GM23338 (cell line): ENCODE results near the gene TMSB4X. TPM values are rescaled to one million over a fixed set of nuclear protein-coding genes. Genes with fewer than 3 reads are reported as not detected.

Experiments
- ATAC-seq: fragments of 200-7000 bp; cut with Tn5 transposase; 3 replicates; pipeline ENCODE4 v1.9.1; 2020
- DNase-seq: peaks from one replicate; pipeline ENCODE4 v3.0.0-alpha.2; 2015; ENCODE audit warnings: low spot score
- H2AFZ ChIP-seq: fragments of 200-600 bp; sonication (generic); 2 replicates; pipeline ENCODE4 v1.8.0; 2016; ENCODE audit warnings: antibody characterized with exemption, mild to moderate bottlenecking, moderate library complexity
- H3F3A ChIP-seq: fragments of 200-600 bp; sonication (generic); replicated peaks from 2 replicates; pipeline ENCODE4 v1.8.0; 2017; ENCODE audit warnings: antibody characterized with exemption, mixed run types, low read depth
- H3K27ac ChIP-seq: fragments of 200-600 bp; sonication (generic); 2 replicates; pipeline ENCODE4 v1.6.1; 2016; ENCODE audit warnings: low read depth
- H3K27me3 ChIP-seq: fragments of 200-600 bp; sonication (generic); 2 replicates; pipeline ENCODE4 v1.8.0; 2016; ENCODE audit warnings: mild to moderate bottlenecking, mixed run types, moderate library complexity; ENCODE audit not compliant: insufficient read depth
- H3K36me3 ChIP-seq: fragments of 200-600 bp; sonication (generic); 2 replicates; pipeline ENCODE4 v1.8.0; 2016; ENCODE audit warnings: mild to moderate bottlenecking; ENCODE audit not compliant: insufficient read depth
- H3K4me1 ChIP-seq: fragments of 200-600 bp; sonication (generic); 2 replicates; pipeline ENCODE4 v1.8.0; 2016; ENCODE audit warnings: mild to moderate bottlenecking, moderate library complexity; ENCODE audit not compliant: insufficient read depth
- H3K4me2 ChIP-seq: fragments of 200-600 bp; sonication (generic); 2 replicates; pipeline ENCODE4 v1.7.1; 2017; ENCODE audit warnings: mixed run types
- H3K4me3 ChIP-seq: fragments of 200-600 bp; sonication (generic); 2 replicates; pipeline ENCODE4 v1.6.1; 2016; ENCODE audit warnings: mixed run types
- H3K79me2 ChIP-seq: fragments of 200-600 bp; sonication (generic); replicated peaks from 2 replicates; pipeline ENCODE4 v1.8.0; 2017; ENCODE audit warnings: mild to moderate bottlenecking; ENCODE audit not compliant: insufficient read depth
- H3K9me2 ChIP-seq: fragments of 200-600 bp; sonication (generic); 2 replicates; pipeline ENCODE4 v1.8.0; 2017; ENCODE audit not compliant: insufficient read depth
- H4K20me1 ChIP-seq: fragments of 200-600 bp; sonication (generic); replicated peaks from 2 replicates; pipeline ENCODE4 v1.8.0; 2017; ENCODE audit warnings: mild to moderate bottlenecking; ENCODE audit not compliant: insufficient read depth
- H3K27ac Mint-ChIP-seq: 2 replicates; pipeline ENCODE4 v1.8.0; 2020; ENCODE audit warnings: inconsistent platforms, mild to moderate bottlenecking, moderate library complexity, mixed read lengths
- H3K27me3 Mint-ChIP-seq: 3 replicates; pipeline ENCODE4 v1.8.0; 2022; ENCODE audit warnings: low read depth, mild to moderate bottlenecking, moderate library complexity, mixed read lengths, inconsistent platforms; ENCODE audit not compliant: insufficient read depth, poor library complexity
- H3K36me3 Mint-ChIP-seq: 3 replicates; pipeline ENCODE4 v1.8.0; 2021; ENCODE audit warnings: low read depth, mild to moderate bottlenecking, inconsistent platforms, moderate library complexity, mixed read lengths
- H3K4me1 Mint-ChIP-seq: 3 replicates; pipeline ENCODE4 v1.8.0; 2020; ENCODE audit warnings: mild to moderate bottlenecking, inconsistent platforms, mixed read lengths
- H3K4me3 Mint-ChIP-seq: 3 replicates; pipeline ENCODE4 v1.8.0; 2021; ENCODE audit warnings: moderate library complexity, mild to moderate bottlenecking, inconsistent platforms, mixed read lengths
- H3K9me3 Mint-ChIP-seq: 3 replicates; pipeline ENCODE4 v1.8.0; 2020; ENCODE audit warnings: moderate library complexity, mild to moderate bottlenecking, inconsistent platforms, mixed read lengths
- CTCF ChIP-seq, 2 experiments: fragments of 200-600 bp in 1 of 2; sonication (generic) in 1 of 2; conservative IDR thresholded peaks; 2 replicates each; pipeline versions ENCODE4 v1.5.1 to v1.6.1; 2016 to 2017; ENCODE audit warnings: antibody characterized with exemption in 2 of 2, low read depth in 2 of 2, mild to moderate bottlenecking in 2 of 2, moderate library complexity in 1 of 2
- ETS1 ChIP-seq: IDR thresholded peaks from 2 replicates; pipeline ENCODE4 v1.6.1; 2016; ENCODE audit warnings: antibody characterized with exemption
- EZH2phosphoT487 ChIP-seq: fragments of 200-600 bp; sonication (generic); IDR thresholded peaks from one replicate; pipeline ENCODE4 v1.8.1; 2018; ENCODE audit warnings: antibody characterized with exemption; ENCODE audit not compliant: unreplicated experiment
- JUNB ChIP-seq: IDR thresholded peaks from one replicate; pipeline ENCODE4 v1.6.1; 2016; ENCODE audit warnings: antibody characterized with exemption; ENCODE audit not compliant: unreplicated experiment
- NANOG ChIP-seq: IDR thresholded peaks from 2 replicates; pipeline ENCODE4 v1.6.1; 2016; ENCODE audit warnings: antibody characterized with exemption, borderline replicate concordance
- POLR2AphosphoS5 ChIP-seq: IDR thresholded peaks from 2 replicates; pipeline ENCODE4 v1.6.1; 2016; ENCODE audit warnings: antibody characterized with exemption, low read depth
- REST ChIP-seq: IDR thresholded peaks from one replicate; pipeline ENCODE4 v1.6.1; 2018; ENCODE audit warnings: antibody characterized with exemption; ENCODE audit not compliant: unreplicated experiment
- ZNF114 ChIP-seq: fragments of 250-450 bp; sonication (Bioruptor Pico); IDR thresholded peaks from 2 replicates; pipeline ENCODE4 v1.5.0; 2020; ENCODE audit warnings: mild to moderate bottlenecking, moderate library complexity
- ZNF462 ChIP-seq: fragments of 250-450 bp; sonication (Bioruptor Pico); IDR thresholded peaks from 2 replicates; pipeline ENCODE4 v1.5.0; 2020; ENCODE audit warnings: mild to moderate bottlenecking, moderate library complexity
- polyA plus RNA-seq: library from polyadenylated mRNA; unstranded; fragments of >200 nt; fragmentation: Nextera tagmentation; extraction: Ambion mirVana; gene quantifications from 2 replicates; pipeline ENCODE4 v1.2.1, GENCODE V29; 2016
- total RNA-seq: library from RNA; depleted of rRNA; stranded (reverse); fragments of >200 nt; shearing (Covaris generic); gene quantifications from 2 replicates; pipeline ENCODE4 v1.2.3, GENCODE V29; 2014

TMSB4X gene
- total and polyA plus RNA-seq, 2 experiments from 2014 or later, result 999 to 6,191 TPM

- TF ChIP-seq ZNF462 (CRISPR knock-in tag) (no peak), ETS1 (no peak), CTCF (conservative IDR thresholded peaks at IDR 0.05; ENCODE audit: low read depth in 2 of 2) (no peak), POLR2AphosphoS5 (no peak), JUNB (no peak)
These were observed 3.5 kb upstream of the TMSB4X start (continued) for GRCh38 chrX:12971282-12972003.

- peaks cover 8% of the 10 kb centered on the region; the same call in 2 of the 3 replicates for H3K9me3 Mint-ChIP-seq
- H3K4me2 ChIP-seq, result no peak overlapping the region
- no peak overlapping the region for H3K4me3 Mint-ChIP-seq
- peaks cover 22% of the 10 kb centered on the region for H3K79me2 ChIP-seq
- H3K36me3 Mint-ChIP-seq, result peaks cover 30% of the 10 kb centered on the region
- ATAC-seq, result no peak
- DNase-seq, result no peak
- H3K36me3 ChIP-seq, result no peaks in the 10 kb centered on the region
- TF ChIP-seq ZNF114 (CRISPR knock-in tag) (no peak), NANOG (no peak), EZH2phosphoT487 (no peak), CTCF (conservative IDR thresholded peaks at IDR 0.05; ENCODE audit: low read depth in 2 of 2) (no peak), REST (no peak), POLR2AphosphoS5 (no peak)
- H3K4me3 ChIP-seq, result no peak overlapping the region
- H2AFZ ChIP-seq, result no peak overlapping the region
- no peak overlapping the region for H3K27ac ChIP-seq
- no peak overlapping the region for H3K27ac Mint-ChIP-seq
- H4K20me1 ChIP-seq, result no peaks in the 10 kb centered on the region
- no peaks in the 10 kb centered on the region for H3K27me3 ChIP-seq
- H3K27me3 Mint-ChIP-seq, result peaks cover 15% of the 10 kb centered on the region
- H3K9me2 ChIP-seq, result no peaks in the 10 kb centered on the region
- no peaks in the 10 kb centered on the region for H3F3A ChIP-seq
- peaks cover 24% of the 10 kb centered on the region for H3K4me1 Mint-ChIP-seq
- no peaks in the 10 kb centered on the region for H3K4me1 ChIP-seq
These were observed 2.7 kb upstream of the TMSB4X start for GRCh38 chrX:12972243-12972642.
